Stimulated activated CD4-positive, alpha-beta T cell treated with anti-CD3 and anti-CD28 coated beads, Interleukin-1b, Interleukin-23, amount 100 ng/mL, for 48 hours (primary cell): ENCODE measurements around the gene TAGLN.

Source experiments
- DNase-seq: peaks from one replicate; pipeline ENCODE4 v3.0.0-alpha.2; 2020

The TAGLN gene

DNA sequence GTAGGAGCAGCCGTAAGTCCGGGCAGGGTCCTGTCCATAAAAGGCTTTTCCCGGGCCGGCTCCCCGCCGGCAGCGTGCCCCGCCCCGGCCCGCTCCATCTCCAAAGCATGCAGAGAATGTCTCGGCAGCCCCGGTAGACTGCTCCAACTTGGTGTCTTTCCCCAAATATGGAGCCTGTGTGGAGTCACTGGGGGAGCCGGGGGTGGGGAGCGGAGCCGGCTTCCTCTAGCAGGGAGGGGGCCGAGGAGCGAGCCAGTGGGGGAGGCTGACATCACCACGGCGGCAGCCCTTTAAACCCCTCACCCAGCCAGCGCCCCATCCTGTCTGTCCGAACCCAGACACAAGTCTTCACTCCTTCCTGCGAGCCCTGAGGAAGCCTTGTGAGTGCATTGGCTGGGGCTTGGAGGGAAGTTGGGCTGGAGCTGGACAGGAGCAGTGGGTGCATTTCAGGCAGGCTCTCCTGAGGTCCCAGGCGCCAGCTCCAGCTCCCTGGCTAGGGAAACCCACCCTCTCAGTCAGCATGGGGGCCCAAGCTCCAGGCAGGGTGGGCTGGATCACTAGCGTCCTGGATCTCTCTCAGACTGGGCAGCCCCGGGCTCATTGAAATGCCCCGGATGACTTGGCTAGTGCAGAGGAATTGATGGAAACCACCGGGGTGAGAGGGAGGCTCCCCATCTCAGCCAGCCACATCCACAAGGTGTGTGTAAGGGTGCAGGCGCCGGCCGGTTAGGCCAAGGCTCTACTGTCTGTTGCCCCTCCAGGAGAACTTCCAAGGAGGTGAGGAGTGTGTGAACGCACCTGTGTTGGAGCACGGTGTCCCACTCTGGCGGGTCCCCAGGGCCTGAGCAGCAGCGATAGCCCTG lies at the start of gene TAGLN:
TAGLN (plus strand) TSS at position 318 of the 863 bp plus-strand sequence. CDS start 3,644 bp downstream, outside the sequence.
- no peak for DNase-seq

GRCh38 chr11:117152066-117152465 lies 47.1 kb upstream of the TAGLN start:
- no peak for DNase-seq

GRCh38 chr11:117154468-117154867 lies 44.7 kb upstream of the TAGLN start:
- no peak for DNase-seq

- no peak for DNase-seq
These were observed 41.7 kb upstream of the TAGLN start for GRCh38 chr11:117157507-117157906.

DNA sequence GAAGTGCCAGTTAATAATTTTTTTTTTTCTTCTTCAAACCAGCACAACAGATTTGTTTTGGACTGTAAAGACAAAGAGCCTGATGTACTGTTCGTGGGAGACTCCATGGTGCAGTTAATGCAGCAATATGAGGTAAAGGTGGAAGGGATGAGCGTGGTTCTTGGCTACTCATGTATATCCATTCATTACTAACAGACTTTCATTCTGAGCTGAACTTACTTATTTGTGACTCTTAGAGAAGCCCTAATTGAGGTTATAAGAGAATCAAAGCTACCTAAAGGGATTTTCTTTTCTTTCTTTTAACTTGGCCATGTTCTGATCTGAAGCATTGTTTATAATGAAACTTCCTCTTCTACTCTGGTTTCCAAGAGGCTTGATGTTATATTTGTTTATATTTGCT lies 39.3 kb upstream of the TAGLN start:
- no peak for DNase-seq

DNA sequence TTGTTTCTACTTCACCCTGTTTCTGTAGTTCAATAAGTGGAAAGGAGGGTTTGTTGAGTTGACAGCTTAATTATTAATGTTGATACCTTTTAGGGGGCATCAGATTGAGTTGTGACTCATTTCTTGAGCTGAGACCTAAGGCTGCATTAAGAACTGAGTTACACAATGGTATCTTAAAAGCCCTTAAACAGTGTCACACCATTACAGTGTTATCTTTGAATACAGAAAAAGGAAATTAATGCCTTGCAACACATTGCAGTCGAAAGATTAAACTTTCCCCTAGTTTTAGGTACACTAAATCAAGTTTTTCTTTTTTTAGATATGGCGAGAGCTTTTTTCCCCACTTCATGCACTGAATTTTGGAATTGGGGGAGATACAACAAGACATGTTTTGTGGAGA lies 38.3 kb upstream of the TAGLN start:
- DNase-seq, result no peak

DNA sequence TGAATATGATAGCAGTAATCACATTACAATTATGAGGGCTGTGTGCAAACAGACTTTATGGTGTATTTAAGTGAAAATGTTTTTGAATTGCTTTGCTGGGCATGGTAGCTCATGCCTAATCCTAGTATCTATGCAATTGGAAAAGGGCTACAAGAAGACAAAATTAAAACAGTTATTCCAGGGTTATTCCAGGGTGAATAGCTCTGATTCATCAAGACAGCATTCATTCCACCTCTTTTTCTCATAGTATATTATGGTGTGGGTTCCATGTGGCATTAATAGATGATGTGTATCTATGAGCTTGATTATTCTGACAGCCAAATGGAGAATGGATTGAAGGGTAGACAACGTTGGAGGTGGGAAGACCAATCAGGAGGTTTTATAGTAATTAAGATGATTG lies 32.7 kb upstream of the TAGLN start:
- DNase-seq, result no peak

DNA sequence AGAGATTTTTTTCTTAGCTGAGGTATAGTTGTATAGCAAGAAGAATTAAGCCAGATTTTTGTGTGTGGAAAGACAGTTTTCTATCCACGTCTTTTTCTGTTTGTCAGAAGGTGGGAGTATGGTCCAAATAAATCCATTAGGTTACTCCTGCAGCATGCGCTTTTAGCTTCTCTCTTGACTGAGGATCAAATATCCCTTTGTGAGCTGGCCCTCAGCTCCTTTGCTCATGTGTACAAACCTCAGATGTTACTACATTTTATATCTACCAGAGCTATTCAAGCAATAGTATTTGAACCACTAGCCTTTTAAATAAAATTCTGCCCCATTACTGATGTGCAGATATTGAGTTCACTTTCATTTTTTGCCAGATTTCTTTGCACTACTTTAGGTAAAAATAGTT lies 29.4 kb upstream of the TAGLN start:
- no peak for DNase-seq

- DNase-seq, result no peak
These were observed 29.0 kb upstream of the TAGLN start for GRCh38 chr11:117170210-117170609.

GRCh38 chr11:117171007-117171403 lies 28.2 kb upstream of the TAGLN start:
- DNase-seq, result no peak

DNA sequence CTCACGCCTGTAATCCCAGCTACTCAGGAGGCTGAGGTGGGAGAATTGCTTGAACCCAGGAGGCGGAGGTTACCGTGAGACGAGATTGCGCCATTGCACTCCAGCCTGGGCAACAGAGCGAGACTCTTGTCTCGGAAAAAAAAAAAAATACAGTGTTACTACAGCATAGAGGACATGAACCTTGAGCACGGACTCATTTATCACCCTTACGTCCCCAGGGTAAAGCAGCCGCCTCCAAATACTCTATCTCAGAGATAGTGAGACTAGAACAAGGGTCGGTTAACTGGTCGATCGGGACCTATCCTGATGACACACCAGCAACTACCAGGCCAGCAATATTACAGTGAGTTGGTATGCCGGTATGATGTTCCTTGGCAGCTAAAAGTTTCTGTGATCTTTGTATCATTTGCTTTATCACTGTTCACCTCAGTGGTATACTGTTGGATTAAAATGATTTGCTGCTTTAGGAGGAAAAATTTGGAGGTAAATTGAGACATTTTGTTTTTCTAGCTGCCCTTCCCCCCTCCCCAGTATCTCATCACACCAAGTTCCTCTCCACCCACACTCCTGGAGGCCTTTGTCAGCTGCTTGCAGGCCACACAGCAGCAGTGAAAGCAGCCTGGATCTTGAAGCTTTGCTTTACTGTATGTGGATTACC lies 27.6 kb upstream of the TAGLN start:
- DNase-seq, result no peak

DNA sequence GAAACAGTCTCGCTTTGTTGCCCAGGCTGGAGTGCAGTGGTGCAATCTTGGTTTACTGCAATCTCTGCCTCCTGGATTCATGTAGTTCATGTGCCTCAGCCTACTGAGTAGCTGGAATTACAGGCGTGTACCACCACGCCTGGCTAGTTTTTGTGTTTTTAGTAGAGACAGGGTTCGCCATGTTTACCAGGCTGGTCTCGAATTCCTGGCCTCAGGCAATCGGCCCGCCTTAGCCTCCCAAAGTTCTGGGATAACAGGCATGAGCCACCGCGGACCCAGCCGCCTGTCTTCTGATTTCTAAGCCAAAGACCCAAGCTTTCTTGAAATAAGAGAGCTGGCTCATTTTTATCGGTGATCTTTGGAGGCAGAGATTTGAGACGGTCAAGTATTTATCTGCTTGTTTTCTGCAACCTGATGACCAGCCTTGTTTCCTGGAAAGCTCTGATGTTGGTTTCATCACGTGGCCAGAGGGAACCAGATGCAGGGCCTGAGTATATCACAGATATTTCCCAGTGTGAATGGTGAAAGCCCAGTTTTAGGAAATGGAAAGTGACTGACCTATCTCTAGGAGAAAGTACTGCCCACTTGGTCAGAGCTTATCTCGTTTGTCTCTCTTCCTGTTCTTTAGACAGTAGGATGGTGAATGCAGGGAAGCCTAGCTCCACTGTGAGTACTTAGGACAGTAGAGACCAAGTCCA lies 26.3 kb upstream of the TAGLN start:
- DNase-seq, result no peak

DNA sequence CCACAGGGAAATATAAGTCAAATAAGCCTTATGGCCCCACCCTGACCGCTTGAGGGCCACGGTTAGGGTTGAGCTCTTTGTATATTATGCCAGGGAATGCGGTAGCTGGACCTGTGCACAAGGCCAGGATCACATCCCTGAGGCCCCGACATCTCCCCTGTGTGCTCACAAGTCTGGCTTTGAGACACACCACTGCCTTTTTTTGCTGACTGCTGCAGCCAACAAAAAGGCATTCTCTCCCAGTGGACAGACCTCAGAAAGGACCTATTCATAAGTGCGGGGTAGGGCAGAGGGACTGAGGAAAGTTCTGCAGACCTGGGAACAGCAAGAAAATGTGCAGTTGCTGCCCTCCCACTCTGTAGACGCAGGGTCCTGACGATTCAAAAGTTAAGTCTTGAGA lies 24.1 kb upstream of the TAGLN start:
- DNase-seq, result no peak

DNA sequence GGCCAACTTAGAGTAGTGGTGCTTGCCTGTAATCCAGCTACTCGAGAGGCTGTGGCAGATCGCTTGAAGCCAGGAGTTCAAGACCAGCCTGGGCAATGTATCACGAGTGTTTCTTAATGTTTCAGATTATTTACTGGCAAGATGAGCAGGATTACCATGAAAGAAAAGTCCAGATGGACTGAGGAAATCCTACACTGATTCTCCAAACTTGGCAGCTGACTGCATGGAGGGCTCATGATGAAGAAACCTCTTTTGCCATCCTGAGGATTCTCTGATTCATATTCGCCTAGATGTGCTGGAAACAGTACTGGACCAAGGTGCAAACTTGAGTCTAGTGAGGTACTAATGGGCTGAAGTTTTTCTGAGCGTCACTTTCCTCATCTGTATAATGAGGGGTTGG lies 23.4 kb upstream of the TAGLN start:
- DNase-seq, result no peak

DNA sequence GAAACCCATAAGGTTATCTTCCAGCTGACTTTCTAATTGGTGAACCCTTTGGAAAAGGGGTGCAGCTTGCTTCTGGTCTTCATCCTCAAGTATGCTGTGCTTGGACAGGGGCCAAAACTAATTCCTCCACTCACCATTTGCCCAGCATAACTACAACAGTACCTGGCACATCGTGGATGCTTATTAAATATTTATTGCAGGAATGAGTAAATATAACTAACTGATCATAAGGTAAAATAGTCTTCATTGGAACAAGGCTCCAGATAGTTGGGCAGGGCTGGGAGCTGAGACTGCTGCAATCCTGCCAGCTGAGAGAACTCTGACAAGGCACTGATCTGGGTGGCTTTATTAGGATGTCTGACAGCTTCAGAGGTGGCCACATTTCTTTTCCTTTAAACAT lies 23.0 kb upstream of the TAGLN start:
- no peak for DNase-seq

DNA sequence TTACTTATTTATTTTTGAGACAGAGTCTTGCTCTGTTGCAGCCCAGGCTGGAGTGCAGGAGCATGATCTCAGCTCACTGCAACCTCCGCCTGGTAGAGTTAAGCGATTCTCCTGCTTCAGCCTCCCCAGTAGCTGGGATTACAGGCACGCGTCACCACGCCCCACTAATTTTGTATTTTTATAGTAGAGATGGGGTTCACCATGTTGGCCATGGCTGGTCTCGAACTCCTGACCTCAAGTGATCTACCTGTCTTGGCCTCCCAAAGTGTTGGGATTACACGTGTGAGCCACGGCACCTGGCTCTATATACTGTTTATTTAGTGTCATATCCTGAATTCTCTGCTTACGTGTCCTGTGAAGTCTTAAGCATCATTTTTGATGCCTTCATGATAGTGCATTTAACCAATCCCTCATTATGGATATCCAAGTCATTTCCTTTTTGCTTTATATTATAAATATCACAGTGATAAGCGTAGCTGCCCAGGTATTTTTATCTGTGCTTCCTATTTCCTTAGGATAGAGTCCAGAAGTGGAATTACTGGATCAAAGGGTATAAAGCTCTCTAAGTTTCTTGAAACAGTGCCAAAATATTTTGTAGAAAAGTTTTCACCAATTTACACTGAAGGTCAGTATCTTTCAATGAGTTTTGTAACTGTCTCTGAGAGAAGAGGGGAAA lies 21.5 kb upstream of the TAGLN start:
- DNase-seq, result no peak

GRCh38 chr11:117178210-117179034 lies 20.7 kb upstream of the TAGLN start, which contains the start of gene SIDT2:
Gene SIDT2 (plus strand): TSS chr11:117178743. CDS start chr11:117179264, 521 bp downstream.
- DNase-seq, result peak; percentile 89

- DNase-seq, result peak; percentile 39
These were observed 19.8 kb upstream of the TAGLN start for GRCh38 chr11:117179048-117179999.

DNA sequence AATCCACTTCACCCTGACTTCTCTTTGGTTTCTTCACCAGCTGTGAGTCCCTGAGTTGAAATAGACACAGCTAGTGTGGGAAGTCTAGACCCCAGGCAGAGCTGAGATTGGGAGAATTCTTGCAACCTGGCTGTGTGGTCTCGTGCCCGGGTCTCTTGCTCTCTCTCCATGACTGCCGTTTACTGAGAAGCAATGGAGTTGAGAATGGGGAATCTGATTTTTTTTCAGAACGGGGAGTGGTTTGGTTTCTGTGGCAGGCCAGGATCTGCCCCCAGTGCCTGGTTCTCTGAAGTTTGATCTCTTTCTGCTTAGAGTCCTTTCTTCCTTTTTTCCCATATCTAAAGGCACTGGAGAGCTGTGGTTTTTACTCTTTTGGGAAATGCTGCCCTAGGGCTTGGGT lies 19.1 kb upstream of the TAGLN start:
- DNase-seq, result no peak

GRCh38 chr11:117180661-117181585 lies 18.2 kb upstream of the TAGLN start:
- DNase-seq, result peak; percentile 70
